Measurements from ENCODE around the gene CDC14B. TPM values are rescaled to one million over a fixed set of nuclear protein-coding genes. Genes with fewer than 3 reads are reported as not detected.

Gene CDC14B
- total RNA-seq, 1 experiment from 2014 or later, result 11.4 TPM

- H3K27ac ChIP-seq (ENCODE audit: low read length), result no peak overlapping the region
- no peaks in the 10 kb centered on the region for H3K27me3 ChIP-seq (ENCODE audit: low read length)
- H3F3A ChIP-seq (ENCODE audit: low read length, unreplicated experiment), result no peaks in the 10 kb centered on the region
- no peaks in the 10 kb centered on the region for H3K9me2 ChIP-seq (replicated peaks; ENCODE audit: low read length)
- no peaks in the 10 kb centered on the region for H3K79me2 ChIP-seq (ENCODE audit: low read length)
- intact Hi-C loops (cut with micrococcal nuclease), result no loop called here
- TF ChIP-seq EZH2phosphoT487 (IDR thresholded peaks at IDR 0.05; ENCODE audit: borderline replicate concordance, low read length) (no peak), EZH2 (IDR thresholded peaks at IDR 0.05; ENCODE audit: low read length, unreplicated experiment) (no peak)
- TF ChIP-seq, protein P1, sequence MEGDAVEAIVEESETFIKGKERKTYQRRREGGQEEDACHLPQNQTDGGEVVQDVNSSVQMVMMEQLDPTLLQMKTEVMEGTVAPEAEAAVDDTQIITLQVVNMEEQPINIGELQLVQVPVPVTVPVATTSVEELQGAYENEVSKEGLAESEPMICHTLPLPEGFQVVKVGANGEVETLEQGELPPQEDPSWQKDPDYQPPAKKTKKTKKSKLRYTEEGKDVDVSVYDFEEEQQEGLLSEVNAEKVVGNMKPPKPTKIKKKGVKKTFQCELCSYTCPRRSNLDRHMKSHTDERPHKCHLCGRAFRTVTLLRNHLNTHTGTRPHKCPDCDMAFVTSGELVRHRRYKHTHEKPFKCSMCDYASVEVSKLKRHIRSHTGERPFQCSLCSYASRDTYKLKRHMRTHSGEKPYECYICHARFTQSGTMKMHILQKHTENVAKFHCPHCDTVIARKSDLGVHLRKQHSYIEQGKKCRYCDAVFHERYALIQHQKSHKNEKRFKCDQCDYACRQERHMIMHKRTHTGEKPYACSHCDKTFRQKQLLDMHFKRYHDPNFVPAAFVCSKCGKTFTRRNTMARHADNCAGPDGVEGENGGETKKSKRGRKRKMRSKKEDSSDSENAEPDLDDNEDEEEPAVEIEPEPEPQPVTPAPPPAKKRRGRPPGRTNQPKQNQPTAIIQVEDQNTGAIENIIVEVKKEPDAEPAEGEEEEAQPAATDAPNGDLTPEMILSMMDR (conservative IDR thresholded peaks at IDR 0.05; ENCODE audit: low read depth, low read length), result no peak
- H3K9ac ChIP-seq (ENCODE audit: low read length), result no peak overlapping the region
- ChIA-PET CTCF (no interaction called here), POLR2A (ENCODE audit: unreplicated experiment) (interaction anchor here (0.6 kb wide), 1 partner anchor 102 kb away, joined by 5 read pairs; no protein-coding TSS in a partner anchor)
- ATAC-seq (no peak), DNase-seq (no peak)
- H3K4me3 ChIP-seq (ENCODE audit: low read length), result no peak overlapping the region
- H3K4me1 ChIP-seq (ENCODE audit: insufficient read depth, low read length), result no peaks in the 10 kb centered on the region
- no peaks in the 10 kb centered on the region for H3K9me3 ChIP-seq (ENCODE audit: low read length)
- BruUV-seq (replicated peaks), result no TSS peak
- H3K4me2 ChIP-seq (ENCODE audit: low read length), result no peak overlapping the region
- no peaks in the 10 kb centered on the region for H3K36me3 ChIP-seq (ENCODE audit: low read depth, low read length)
- H4K20me1 ChIP-seq (ENCODE audit: low read length), result no peaks in the 10 kb centered on the region
- H2AFZ ChIP-seq (ENCODE audit: low read length), result no peak overlapping the region
Observed at GRCh38 chr9:96519787-96520186, 99.9 kb downstream of the CDC14B start.

GRCh38 chr9:96519095-96519494, 100.5 kb downstream of the CDC14B start:
- ChIA-PET POLR2A (ENCODE audit: unreplicated experiment) (interaction anchor here (0.6 kb wide), 1 partner anchor 103 kb away, joined by 5 read pairs; no protein-coding TSS in a partner anchor), CTCF (no interaction called here)
- Histone ChIP-seq H3K27me3 (ENCODE audit: low read length) (no peaks in the 10 kb centered on the region), H3K36me3 (ENCODE audit: low read depth, low read length) (no peaks in the 10 kb centered on the region; the same call in 1 of the 2 replicates), H2AFZ (ENCODE audit: low read length) (no peak overlapping the region), H3K9ac (ENCODE audit: low read length) (no peak overlapping the region), H3K27ac (ENCODE audit: low read length) (no peak overlapping the region), H3K9me2 (replicated peaks; ENCODE audit: low read length) (no peaks in the 10 kb centered on the region), H3K4me2 (ENCODE audit: low read length) (no peak overlapping the region), H3K79me2 (ENCODE audit: low read length) (no peaks in the 10 kb centered on the region), H3F3A (ENCODE audit: low read length, unreplicated experiment) (no peaks in the 10 kb centered on the region), H3K4me1 (ENCODE audit: insufficient read depth, low read length) (no peaks in the 10 kb centered on the region), H4K20me1 (ENCODE audit: low read length) (no peaks in the 10 kb centered on the region), H3K4me3 (ENCODE audit: low read length) (no peak overlapping the region), H3K9me3 (ENCODE audit: low read length) (no peaks in the 10 kb centered on the region)
- no TSS peak for BruUV-seq (replicated peaks)
- intact Hi-C loops (cut with micrococcal nuclease), result no loop called here
- TF ChIP-seq EZH2phosphoT487 (IDR thresholded peaks at IDR 0.05; ENCODE audit: borderline replicate concordance, low read length), result no peak
- TF ChIP-seq, protein P1 (conservative IDR thresholded peaks at IDR 0.05; ENCODE audit: low read depth, low read length), result no peak
- no peak for TF ChIP-seq EZH2 (IDR thresholded peaks at IDR 0.05; ENCODE audit: low read length, unreplicated experiment)
- no peak for DNase-seq
- ATAC-seq, result no peak

- TF ChIP-seq EZH2phosphoT487 (IDR thresholded peaks at IDR 0.05; ENCODE audit: borderline replicate concordance, low read length) (no peak), EZH2 (IDR thresholded peaks at IDR 0.05; ENCODE audit: low read length, unreplicated experiment) (no peak)
- TF ChIP-seq, protein P1 (conservative IDR thresholded peaks at IDR 0.05; ENCODE audit: low read depth, low read length), result no peak
- no peak overlapping the region for H3K4me3 ChIP-seq (ENCODE audit: low read length)
- DNase-seq (no peak), ATAC-seq (no peak)
- H2AFZ ChIP-seq (ENCODE audit: low read length), result no peak overlapping the region
- no peaks in the 10 kb centered on the region for H3F3A ChIP-seq (ENCODE audit: low read length, unreplicated experiment)
- ChIA-PET CTCF (interaction anchor here (0.7 kb wide), 1 partner anchor 11 kb away, joined by 4 read pairs; no protein-coding TSS in a partner anchor), POLR2A (ENCODE audit: unreplicated experiment) (no interaction called here)
- no peaks in the 10 kb centered on the region for H4K20me1 ChIP-seq (ENCODE audit: low read length)
- no peaks in the 10 kb centered on the region for H3K79me2 ChIP-seq (ENCODE audit: low read length)
- intact Hi-C loops (cut with micrococcal nuclease), result no loop called here
- H3K27ac ChIP-seq (ENCODE audit: low read length), result no peak overlapping the region
- BruUV-seq (replicated peaks), result no TSS peak
- H3K4me1 ChIP-seq (ENCODE audit: insufficient read depth, low read length), result no peaks in the 10 kb centered on the region
- no peaks in the 10 kb centered on the region for H3K9me3 ChIP-seq (ENCODE audit: low read length)
- no peak overlapping the region for H3K9ac ChIP-seq (ENCODE audit: low read length)
- no peak overlapping the region for H3K4me2 ChIP-seq (ENCODE audit: low read length)
- H3K36me3 ChIP-seq (ENCODE audit: low read depth, low read length), result no peaks in the 10 kb centered on the region; the same call in 1 of the 2 replicates
- H3K27me3 ChIP-seq (ENCODE audit: low read length), result no peaks in the 10 kb centered on the region
- H3K9me2 ChIP-seq (replicated peaks; ENCODE audit: low read length), result no peaks in the 10 kb centered on the region
Observed at GRCh38 chr9:96515621-96516470, 103.8 kb downstream of the CDC14B start.

Measured in PC-3 (cell line).